ENCODE measurements around the gene CNEP1R1.

- no peak for TF ChIP-seq POLR2A (IDR thresholded peaks at IDR 0.05)
- TF ChIP-seq, protein P1, sequence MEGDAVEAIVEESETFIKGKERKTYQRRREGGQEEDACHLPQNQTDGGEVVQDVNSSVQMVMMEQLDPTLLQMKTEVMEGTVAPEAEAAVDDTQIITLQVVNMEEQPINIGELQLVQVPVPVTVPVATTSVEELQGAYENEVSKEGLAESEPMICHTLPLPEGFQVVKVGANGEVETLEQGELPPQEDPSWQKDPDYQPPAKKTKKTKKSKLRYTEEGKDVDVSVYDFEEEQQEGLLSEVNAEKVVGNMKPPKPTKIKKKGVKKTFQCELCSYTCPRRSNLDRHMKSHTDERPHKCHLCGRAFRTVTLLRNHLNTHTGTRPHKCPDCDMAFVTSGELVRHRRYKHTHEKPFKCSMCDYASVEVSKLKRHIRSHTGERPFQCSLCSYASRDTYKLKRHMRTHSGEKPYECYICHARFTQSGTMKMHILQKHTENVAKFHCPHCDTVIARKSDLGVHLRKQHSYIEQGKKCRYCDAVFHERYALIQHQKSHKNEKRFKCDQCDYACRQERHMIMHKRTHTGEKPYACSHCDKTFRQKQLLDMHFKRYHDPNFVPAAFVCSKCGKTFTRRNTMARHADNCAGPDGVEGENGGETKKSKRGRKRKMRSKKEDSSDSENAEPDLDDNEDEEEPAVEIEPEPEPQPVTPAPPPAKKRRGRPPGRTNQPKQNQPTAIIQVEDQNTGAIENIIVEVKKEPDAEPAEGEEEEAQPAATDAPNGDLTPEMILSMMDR (IDR thresholded peaks at IDR 0.05), result no peak
Measured at GRCh38 chr16:50068550-50068949, 43.5 kb downstream of the CNEP1R1 start.
